ENCODE data around the gene DNAH5. TPM values are rescaled to one million over a fixed set of nuclear protein-coding genes. Genes with fewer than 3 reads are reported as not detected.

DNAH5 gene
- total RNA-seq, 5 donors from 2014 or later (not counting 1 experiment from before 2014, with no cell fraction given), result 0.03 TPM; not detected in 4

DNA sequence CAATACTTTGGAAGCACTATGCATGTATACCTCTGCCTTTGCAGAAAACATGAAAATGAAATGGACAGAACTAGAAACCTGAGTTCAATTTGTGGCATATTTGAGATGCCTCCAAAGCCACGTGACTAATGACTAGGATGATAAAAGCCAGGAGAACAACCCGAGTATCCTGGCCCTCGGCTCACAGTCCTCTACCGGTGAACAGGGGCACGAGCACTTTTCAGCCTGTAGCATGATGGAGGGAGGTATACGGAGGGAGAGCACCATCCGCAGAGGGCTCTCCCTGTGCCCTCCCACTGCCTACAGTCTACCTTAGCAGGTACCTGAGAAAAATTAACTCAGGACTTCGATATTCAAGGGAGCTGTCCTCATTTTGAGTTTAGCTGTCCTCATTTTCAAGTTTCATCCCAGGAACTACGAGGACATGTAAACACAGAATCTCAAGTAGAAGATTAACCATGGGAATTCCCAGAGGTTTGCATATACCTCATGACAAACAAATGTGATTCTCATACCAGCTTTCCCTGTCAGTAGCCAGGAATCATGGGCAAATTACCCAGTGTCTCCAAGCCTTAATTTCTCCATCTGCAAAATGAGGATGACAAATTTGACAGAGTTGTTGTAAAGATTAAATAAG is 249.3 kb downstream of the DNAH5 start:
- no peak overlapping the region for H3K4me3 Mint-ChIP-seq
- ChIA-PET POLR2A (no interaction called here), CTCF (no interaction called here)

DNA sequence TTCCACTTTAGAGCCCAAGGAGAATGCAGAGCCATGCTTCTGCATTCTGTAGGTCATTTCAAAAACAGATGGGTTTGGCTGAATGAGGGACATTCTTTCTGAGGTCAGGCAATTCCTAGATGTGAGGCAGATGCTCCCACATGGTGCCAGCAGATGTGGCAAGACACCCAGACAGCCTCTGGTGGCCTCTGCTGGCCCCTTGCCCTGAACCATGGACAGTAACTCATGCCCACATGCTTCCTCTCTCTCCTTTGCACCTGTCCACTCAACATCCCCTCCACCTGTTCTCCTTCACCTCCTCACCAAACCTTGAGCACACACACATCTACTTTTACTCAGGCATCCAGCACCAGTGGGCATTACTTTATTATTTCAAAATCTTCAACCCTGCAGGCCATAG is 252.3 kb downstream of the DNAH5 start:
- no peaks in the 10 kb centered on the region for H3K4me1 Mint-ChIP-seq
- ChIA-PET POLR2A (no interaction called here), CTCF (no interaction called here)
- Histone ChIP-seq H3K27me3 (replicated peaks in 1 of 2; ENCODE audit: control insufficient read depth in 2 of 2, extremely low read depth in 1 of 2, insufficient read depth in 2 of 2, low read length in 1 of 2) (no peaks in the 10 kb centered on the region), H3K4me1 (ENCODE audit: control insufficient read depth in 1 of 2, extremely low read depth in 1 of 2, insufficient read depth in 2 of 2, low read length in 2 of 2) (no peaks in the 10 kb centered on the region), H3K4me3 (ENCODE audit: control insufficient read depth in 1 of 2, extremely low read depth in 1 of 2, low read length in 1 of 2) (no peak overlapping the region), H3K36me3 (ENCODE audit: control insufficient read depth in 2 of 2, extremely low read depth in 1 of 2, insufficient read depth in 1 of 2, low read length in 1 of 2) (no peaks in the 10 kb centered on the region), H3K27ac (ENCODE audit: low read length) (no peak overlapping the region), H3K9me3 (no peaks in the 10 kb centered on the region)
- peaks cover 0 to 4% of the 10 kb centered on the region in 2 donors for H3K27me3 Mint-ChIP-seq
- H3K4me3 Mint-ChIP-seq, result no peak overlapping the region
- peaks cover 13 to 21% (median 18%) of the 10 kb centered on the region in 3 donors for H3K9me3 Mint-ChIP-seq
- ATAC-seq (replicated peaks in 1 of 4) (no peak), DNase-seq (no peak)
- H3K36me3 Mint-ChIP-seq, result no peaks in the 10 kb centered on the region
- H3K27ac Mint-ChIP-seq, result no peak overlapping the region

More for the DNA sequence above, 249.3 kb downstream of the DNAH5 start:
- peaks cover 3 to 19% (median 9%) of the 10 kb centered on the region in 3 donors for H3K9me3 Mint-ChIP-seq
- Histone ChIP-seq H3K27ac (ENCODE audit: low read length) (no peak overlapping the region), H3K4me3 (ENCODE audit: control insufficient read depth in 1 of 2, extremely low read depth in 1 of 2, low read length in 1 of 2) (no peak overlapping the region), H3K27me3 (replicated peaks in 1 of 2; ENCODE audit: control insufficient read depth in 2 of 2, extremely low read depth in 1 of 2, insufficient read depth in 2 of 2, low read length in 1 of 2) (no peaks in the 10 kb centered on the region), H3K4me1 (ENCODE audit: control insufficient read depth in 1 of 2, extremely low read depth in 1 of 2, insufficient read depth in 2 of 2, low read length in 2 of 2) (no peaks in the 10 kb centered on the region), H3K36me3 (ENCODE audit: control insufficient read depth in 2 of 2, extremely low read depth in 1 of 2, insufficient read depth in 1 of 2, low read length in 1 of 2) (no peaks in the 10 kb centered on the region), H3K9me3 (no peaks in the 10 kb centered on the region)
- no peak for ATAC-seq (replicated peaks in 1 of 4)
- H3K27ac Mint-ChIP-seq, result no peak overlapping the region
- H3K36me3 Mint-ChIP-seq, result no peaks in the 10 kb centered on the region
- H3K4me1 Mint-ChIP-seq, result no peaks in the 10 kb centered on the region
- DNase-seq, result no peak
- H3K27me3 Mint-ChIP-seq, result peaks cover 0 to 4% of the 10 kb centered on the region in 2 donors
- WGBS (ENCODE audit: insufficient coverage), result 49% methylated on average over 3 of the region's 9 CpGs

DNA sequence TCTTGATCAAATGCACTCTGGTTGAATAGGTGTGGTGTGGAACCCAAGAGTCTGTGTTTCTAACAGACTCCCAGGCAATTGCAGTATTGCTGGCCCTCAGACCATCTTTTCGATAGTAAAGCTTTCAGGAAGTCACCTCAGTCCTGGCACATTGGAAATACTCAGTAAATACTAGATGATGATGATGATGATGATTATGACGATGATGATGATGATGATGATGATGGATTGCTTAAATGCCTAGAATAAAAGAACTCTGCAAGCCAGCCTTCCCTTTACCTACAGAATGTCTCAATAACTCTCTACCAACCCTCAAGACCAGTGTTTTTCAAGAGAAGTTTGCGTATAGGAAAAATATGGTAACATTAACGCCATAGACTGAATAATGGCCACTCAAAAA is 268.0 kb downstream of the DNAH5 start:
- ATAC-seq (replicated peaks in 1 of 4) (no peak), DNase-seq (no peak)
- POLR2A ChIA-PET, result no interaction called here
- Mint-ChIP-seq H3K4me1 (no peaks in the 10 kb centered on the region), H3K4me3 (no peak overlapping the region), H3K9me3 (peaks cover 4 to 27% (median 4%) of the 10 kb centered on the region in 3 donors), H3K27me3 (no peaks in the 10 kb centered on the region), H3K36me3 (no peaks in the 10 kb centered on the region), H3K27ac (no peak overlapping the region)
- no peak overlapping the region for H3K4me3 ChIP-seq (ENCODE audit: control insufficient read depth in 1 of 2, extremely low read depth in 1 of 2, low read length in 1 of 2)
- no peaks in the 10 kb centered on the region for H3K9me3 ChIP-seq
- no peaks in the 10 kb centered on the region for H3K4me1 ChIP-seq (ENCODE audit: control insufficient read depth in 1 of 2, extremely low read depth in 1 of 2, insufficient read depth in 2 of 2, low read length in 2 of 2)
- no peaks in the 10 kb centered on the region for H3K36me3 ChIP-seq (ENCODE audit: control insufficient read depth in 2 of 2, extremely low read depth in 1 of 2, insufficient read depth in 1 of 2, low read length in 1 of 2)
- H3K27ac ChIP-seq (ENCODE audit: low read length), result no peak overlapping the region
- CTCF ChIA-PET, result no interaction called here
- H3K27me3 ChIP-seq (replicated peaks in 1 of 2; ENCODE audit: control insufficient read depth in 2 of 2, extremely low read depth in 1 of 2, insufficient read depth in 2 of 2, low read length in 1 of 2), result no peaks in the 10 kb centered on the region
- WGBS (ENCODE audit: insufficient coverage), result no CpG with 5 or more reads among the region's 4 CpGs

DNA sequence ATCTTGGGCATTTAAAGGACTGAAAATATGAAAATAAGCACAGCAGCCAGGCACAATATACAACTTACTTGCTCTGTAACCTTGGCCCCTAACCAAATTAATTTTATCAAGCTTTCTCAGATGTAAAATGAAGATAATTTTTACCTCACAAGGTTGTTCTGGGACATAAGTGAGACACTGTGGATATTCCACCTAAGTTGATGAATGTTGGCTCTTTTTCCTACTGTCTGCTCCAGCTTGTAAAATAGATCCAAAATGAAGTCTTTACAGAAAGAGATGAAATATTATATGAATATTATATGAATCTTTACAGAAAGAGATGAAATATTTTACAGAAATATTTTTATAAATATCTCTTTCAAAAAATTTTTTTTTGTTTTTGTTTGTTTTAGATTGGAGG is 270.1 kb downstream of the DNAH5 start:
- Mint-ChIP-seq H3K4me1 (no peaks in the 10 kb centered on the region), H3K4me3 (no peak overlapping the region), H3K36me3 (no peaks in the 10 kb centered on the region), H3K9me3 (peaks cover 4 to 33% (median 12%) of the 10 kb centered on the region in 3 donors), H3K27me3 (no peaks in the 10 kb centered on the region), H3K27ac (no peak overlapping the region)
- Histone ChIP-seq H3K4me3 (ENCODE audit: control insufficient read depth in 1 of 2, extremely low read depth in 1 of 2, low read length in 1 of 2) (no peak overlapping the region), H3K27me3 (replicated peaks in 1 of 2; ENCODE audit: control insufficient read depth in 2 of 2, extremely low read depth in 1 of 2, insufficient read depth in 2 of 2, low read length in 1 of 2) (no peaks in the 10 kb centered on the region), H3K27ac (ENCODE audit: low read length) (no peak overlapping the region), H3K36me3 (ENCODE audit: control insufficient read depth in 2 of 2, extremely low read depth in 1 of 2, insufficient read depth in 1 of 2, low read length in 1 of 2) (no peaks in the 10 kb centered on the region), H3K9me3 (no peaks in the 10 kb centered on the region), H3K4me1 (ENCODE audit: control insufficient read depth in 1 of 2, extremely low read depth in 1 of 2, insufficient read depth in 2 of 2, low read length in 2 of 2) (no peaks in the 10 kb centered on the region)
- DNase-seq (no peak), ATAC-seq (replicated peaks in 1 of 4) (no peak)
- POLR2A ChIA-PET, result no interaction called here
- CTCF ChIA-PET, result no interaction called here

DNA sequence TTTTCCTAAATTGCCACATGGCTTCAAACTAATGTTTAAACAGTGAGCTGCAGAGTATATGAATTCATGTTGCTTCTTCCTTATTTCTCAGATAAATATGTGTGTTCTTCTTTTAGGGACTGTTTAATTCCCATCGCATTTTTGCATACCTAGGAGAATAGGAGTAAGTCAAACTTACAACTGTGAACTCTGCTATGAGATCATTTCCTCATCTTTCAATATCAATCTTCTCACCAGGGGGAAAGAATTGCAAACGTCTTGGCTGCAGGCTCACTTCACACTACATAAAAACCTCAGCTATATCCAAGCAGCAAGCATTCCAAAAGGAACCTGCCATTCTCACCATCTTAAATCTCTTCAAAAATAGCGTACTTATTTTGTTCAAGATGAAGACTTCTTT is 271.0 kb downstream of the DNAH5 start:
- Histone ChIP-seq H3K4me3 (ENCODE audit: control insufficient read depth in 1 of 2, extremely low read depth in 1 of 2, low read length in 1 of 2) (no peak overlapping the region), H3K27ac (ENCODE audit: low read length) (no peak overlapping the region), H3K27me3 (replicated peaks in 1 of 2; ENCODE audit: control insufficient read depth in 2 of 2, extremely low read depth in 1 of 2, insufficient read depth in 2 of 2, low read length in 1 of 2) (no peaks in the 10 kb centered on the region), H3K4me1 (ENCODE audit: control insufficient read depth in 1 of 2, extremely low read depth in 1 of 2, insufficient read depth in 2 of 2, low read length in 2 of 2) (no peaks in the 10 kb centered on the region), H3K9me3 (no peaks in the 10 kb centered on the region), H3K36me3 (ENCODE audit: control insufficient read depth in 2 of 2, extremely low read depth in 1 of 2, insufficient read depth in 1 of 2, low read length in 1 of 2) (no peaks in the 10 kb centered on the region)
- Mint-ChIP-seq H3K36me3 (no peaks in the 10 kb centered on the region), H3K4me1 (no peaks in the 10 kb centered on the region), H3K27ac (no peak overlapping the region), H3K4me3 (no peak overlapping the region), H3K9me3 (peaks cover 4 to 31% (median 16%) of the 10 kb centered on the region in 3 donors), H3K27me3 (no peaks in the 10 kb centered on the region)
- WGBS (ENCODE audit: insufficient coverage), result 17% methylated on average over 1 of the region's 3 CpGs
- POLR2A ChIA-PET, result no interaction called here
- DNase-seq (no peak), ATAC-seq (replicated peaks in 1 of 4) (no peak)
- CTCF ChIA-PET, result no interaction called here

DNA sequence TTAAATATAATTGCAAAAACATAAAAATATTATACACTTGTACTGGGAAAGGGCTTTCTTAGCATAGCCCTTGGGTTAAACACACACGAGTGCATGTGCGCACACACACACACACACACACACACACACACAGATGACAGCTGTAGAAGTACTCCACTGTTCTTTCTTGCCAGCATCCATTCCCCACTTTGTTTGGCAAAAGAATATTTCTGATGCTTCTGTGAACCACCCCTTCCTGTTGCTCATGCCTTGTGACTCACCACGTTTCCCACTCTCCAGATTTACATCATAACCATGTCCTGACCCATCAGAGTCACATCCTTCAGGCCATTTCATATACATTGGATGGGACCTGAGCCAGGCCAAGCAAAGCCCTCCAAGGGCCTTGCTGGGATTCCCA is 280.1 kb downstream of the DNAH5 start:
- POLR2A ChIA-PET, result no interaction called here
- Histone ChIP-seq H3K4me3 (ENCODE audit: control insufficient read depth in 1 of 2, extremely low read depth in 1 of 2, low read length in 1 of 2) (no peak overlapping the region), H3K27ac (ENCODE audit: low read length) (no peak overlapping the region), H3K4me1 (ENCODE audit: control insufficient read depth in 1 of 2, extremely low read depth in 1 of 2, insufficient read depth in 2 of 2, low read length in 2 of 2) (no peaks in the 10 kb centered on the region), H3K27me3 (replicated peaks in 1 of 2; ENCODE audit: control insufficient read depth in 2 of 2, extremely low read depth in 1 of 2, insufficient read depth in 2 of 2, low read length in 1 of 2) (no peaks in the 10 kb centered on the region), H3K36me3 (ENCODE audit: control insufficient read depth in 2 of 2, extremely low read depth in 1 of 2, insufficient read depth in 1 of 2, low read length in 1 of 2) (no peaks in the 10 kb centered on the region), H3K9me3 (no peaks in the 10 kb centered on the region)
- peaks cover 2 to 30% (median 9%) of the 10 kb centered on the region in 3 donors for H3K9me3 Mint-ChIP-seq
- no peak for DNase-seq
- H3K4me3 Mint-ChIP-seq, result no peak overlapping the region
- H3K27me3 Mint-ChIP-seq, result no peaks in the 10 kb centered on the region
- WGBS (ENCODE audit: insufficient coverage), result 52% methylated on average over 3 of the region's 3 CpGs
- H3K27ac Mint-ChIP-seq, result no peak overlapping the region
- H3K36me3 Mint-ChIP-seq, result no peaks in the 10 kb centered on the region
- no peaks in the 10 kb centered on the region for H3K4me1 Mint-ChIP-seq
- no peak for ATAC-seq (replicated peaks in 1 of 4)
- CTCF ChIA-PET, result no interaction called here

DNA sequence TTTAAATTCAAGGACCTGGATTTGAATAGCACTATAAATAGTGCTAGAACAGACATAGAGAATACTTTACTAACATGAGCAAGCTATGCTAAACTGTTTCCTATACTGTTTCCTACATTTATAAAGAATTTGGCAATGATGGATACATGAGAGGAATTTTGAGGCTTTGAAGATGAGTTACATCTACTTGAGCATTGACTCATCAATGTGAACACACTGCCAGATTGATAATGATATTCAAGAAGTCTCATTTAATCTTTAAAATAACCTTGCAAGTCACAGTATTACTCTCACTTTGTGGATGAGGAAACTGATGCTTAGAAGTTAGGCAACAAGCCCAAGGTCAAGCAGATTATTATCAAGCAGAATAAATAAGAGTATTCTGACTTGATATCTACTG is 281.9 kb downstream of the DNAH5 start:
- no peak overlapping the region for H3K27ac Mint-ChIP-seq
- Histone ChIP-seq H3K9me3 (no peaks in the 10 kb centered on the region), H3K4me1 (ENCODE audit: control insufficient read depth in 1 of 2, extremely low read depth in 1 of 2, insufficient read depth in 2 of 2, low read length in 2 of 2) (no peaks in the 10 kb centered on the region), H3K27me3 (replicated peaks in 1 of 2; ENCODE audit: control insufficient read depth in 2 of 2, extremely low read depth in 1 of 2, insufficient read depth in 2 of 2, low read length in 1 of 2) (no peaks in the 10 kb centered on the region), H3K4me3 (ENCODE audit: control insufficient read depth in 1 of 2, extremely low read depth in 1 of 2, low read length in 1 of 2) (no peak overlapping the region), H3K36me3 (ENCODE audit: control insufficient read depth in 2 of 2, extremely low read depth in 1 of 2, insufficient read depth in 1 of 2, low read length in 1 of 2) (no peaks in the 10 kb centered on the region), H3K27ac (ENCODE audit: low read length) (no peak overlapping the region)
- H3K27me3 Mint-ChIP-seq, result no peaks in the 10 kb centered on the region
- peaks cover 0 to 21% (median 5%) of the 10 kb centered on the region in 3 donors for H3K9me3 Mint-ChIP-seq
- no peaks in the 10 kb centered on the region for H3K4me1 Mint-ChIP-seq
- CTCF ChIA-PET, result interaction anchor here in 1 of 2 donors (0.6 kb wide), 1 partner anchor 840 kb away, joined by 3 read pairs; no protein-coding TSS in a partner anchor
- DNase-seq, result no peak
- POLR2A ChIA-PET, result interaction anchor here in 1 of 2 donors (0.6 kb wide), 1 partner anchor 37 kb away, joined by 4 read pairs; no protein-coding TSS in a partner anchor
- no peaks in the 10 kb centered on the region for H3K36me3 Mint-ChIP-seq
- H3K4me3 Mint-ChIP-seq, result no peak overlapping the region
- no peak for ATAC-seq (replicated peaks in 1 of 4)
